Right renal cortex interstitium (tissue), 3 donors: ENCODE results near the gene SNX17. TPM values are rescaled to one million over a fixed set of nuclear protein-coding genes. Genes with fewer than 3 reads are reported as not detected.
"Not testable (repeated sequence)": the region's sequence is repeated elsewhere in the genome, so short reads cannot be mapped to it uniquely, and the experiment has no call there.

Experiments used
- DNase-seq, 3 donors: peaks; one replicate each; pipeline ENCODE4 v3.0.0-alpha.2; 2013; ENCODE audit warnings: low read depth in 3 of 3, low spot score in 2 of 3
- polyA plus RNA-seq, 3 donors: library from polyadenylated mRNA; unstranded; fragments of 120-200 nt; gene quantifications; one replicate each; pipeline ENCODE4 v1.2.1, GENCODE V29; 2013; ENCODE audit not compliant: insufficient read length in 3 of 3

The SNX17 gene
- polyA plus RNA-seq, 3 donors: 100 to 114 (median 106) TPM

DNA sequence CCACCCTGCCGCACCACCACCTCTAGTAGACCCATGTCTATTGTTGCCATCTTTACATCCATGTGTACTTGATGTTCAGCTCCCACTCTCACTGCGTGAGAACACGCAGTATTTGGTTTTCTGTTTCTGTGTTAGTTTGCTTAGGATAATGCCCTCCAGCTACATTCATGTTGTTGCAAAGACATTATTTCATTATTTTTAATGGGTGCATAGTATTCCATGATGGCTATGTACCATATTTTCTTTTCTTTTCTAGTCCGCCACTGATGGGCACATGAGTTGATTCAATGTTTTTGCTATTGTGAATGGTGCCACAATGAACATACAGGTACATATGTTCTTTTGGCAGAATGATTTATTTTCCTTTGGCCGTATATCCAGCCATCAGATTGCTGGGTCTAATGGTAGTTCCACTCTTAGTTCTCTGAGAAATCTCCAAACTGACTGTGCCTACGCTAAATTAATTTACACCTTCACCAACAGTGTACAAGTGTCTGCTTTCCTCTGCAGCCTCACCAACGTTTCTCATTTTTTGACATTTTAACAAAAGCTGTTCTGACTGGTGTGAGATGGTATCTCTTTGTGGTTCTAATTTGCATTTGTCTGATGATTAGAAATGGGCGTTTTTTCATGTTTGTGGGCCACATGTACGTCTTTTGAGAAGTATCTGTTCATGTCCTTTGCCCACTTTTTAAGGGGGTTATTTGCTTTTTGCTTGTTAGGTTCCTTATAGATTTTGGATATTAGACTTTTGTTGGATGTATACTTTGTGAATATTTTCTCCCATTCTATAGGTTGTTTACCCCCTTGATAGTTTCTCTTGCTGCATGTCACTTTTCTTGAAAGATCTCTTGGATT lies 20.6 kb downstream of the SNX17 start:
- DNase-seq: no peak

DNA sequence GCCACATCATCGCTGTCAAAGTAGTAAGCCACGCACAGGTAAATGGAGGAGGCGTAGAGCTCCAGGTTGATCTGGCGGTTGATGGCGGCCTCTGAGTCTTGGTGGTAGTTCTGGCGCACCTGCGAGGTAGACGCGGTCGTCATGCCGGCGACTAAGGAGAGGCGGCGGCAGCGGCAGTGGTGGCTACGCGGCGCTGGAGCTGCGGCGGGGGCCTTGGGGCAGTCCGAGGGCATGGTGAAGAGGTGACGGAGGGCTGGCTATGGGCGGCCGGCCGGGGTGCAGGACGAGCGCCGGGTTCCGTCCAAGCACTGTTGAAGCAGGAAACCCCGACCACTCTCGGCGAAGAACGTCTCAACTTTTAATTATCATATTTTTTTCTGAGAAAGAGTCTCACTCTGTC lies 22.8 kb downstream of the SNX17 start:
- no peak for DNase-seq

DNA sequence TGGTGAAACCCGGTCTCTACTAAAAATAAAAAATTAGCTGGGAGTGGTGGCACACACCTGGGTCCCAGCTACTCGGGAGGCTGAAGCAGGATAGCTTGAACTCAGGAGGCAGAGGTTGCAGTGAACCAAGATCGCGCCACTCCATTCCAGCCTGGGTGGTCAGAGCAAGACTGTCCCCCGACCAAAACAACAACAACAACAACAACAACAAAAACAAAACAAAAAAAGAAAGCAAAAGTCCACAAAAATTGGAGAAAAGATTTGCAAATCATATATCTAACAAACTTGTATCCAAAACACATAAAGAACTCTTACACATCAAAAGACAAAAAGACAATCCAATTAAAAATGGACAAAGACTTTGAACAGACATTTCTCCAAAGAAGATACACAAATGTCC lies 28.5 kb downstream of the SNX17 start:
- no peak for DNase-seq

DNA sequence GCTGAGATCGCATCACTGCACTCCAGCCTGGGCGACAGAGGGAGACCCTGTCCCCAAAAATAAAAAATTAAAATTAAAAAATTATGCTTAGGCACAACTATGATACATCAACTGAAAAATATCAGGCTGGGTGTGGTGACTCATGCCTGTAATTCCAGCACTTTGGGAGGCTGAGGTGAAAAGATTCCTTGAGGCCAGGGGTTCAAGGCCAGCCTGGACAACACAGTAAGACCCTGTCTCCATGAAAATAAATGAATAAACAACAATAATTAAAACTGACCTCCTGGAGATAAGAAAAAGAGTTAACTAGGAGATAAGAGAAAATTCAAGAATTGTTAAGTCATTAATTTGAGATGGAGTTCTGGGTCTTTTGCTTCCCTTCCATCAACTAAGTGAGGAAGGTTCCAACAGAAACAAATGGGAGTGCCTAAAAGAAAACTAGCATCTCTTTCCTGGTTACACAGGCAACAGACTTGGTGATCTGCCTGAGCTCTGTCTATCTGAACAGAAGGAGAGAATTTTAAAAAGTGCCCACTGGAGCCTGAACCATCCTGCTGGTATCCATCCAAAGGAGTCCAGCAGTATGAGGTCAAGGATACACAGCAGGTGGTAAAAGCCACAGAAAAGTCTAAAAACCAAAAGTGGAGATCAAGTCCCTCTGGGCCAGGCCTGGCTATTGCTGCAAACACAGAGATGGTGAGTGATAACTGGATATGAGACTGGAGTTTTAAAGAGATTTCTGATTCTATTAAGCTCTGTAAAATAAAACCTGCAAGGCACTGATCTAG lies 30.1 kb downstream of the SNX17 start:
- DNase-seq: no peak

DNA sequence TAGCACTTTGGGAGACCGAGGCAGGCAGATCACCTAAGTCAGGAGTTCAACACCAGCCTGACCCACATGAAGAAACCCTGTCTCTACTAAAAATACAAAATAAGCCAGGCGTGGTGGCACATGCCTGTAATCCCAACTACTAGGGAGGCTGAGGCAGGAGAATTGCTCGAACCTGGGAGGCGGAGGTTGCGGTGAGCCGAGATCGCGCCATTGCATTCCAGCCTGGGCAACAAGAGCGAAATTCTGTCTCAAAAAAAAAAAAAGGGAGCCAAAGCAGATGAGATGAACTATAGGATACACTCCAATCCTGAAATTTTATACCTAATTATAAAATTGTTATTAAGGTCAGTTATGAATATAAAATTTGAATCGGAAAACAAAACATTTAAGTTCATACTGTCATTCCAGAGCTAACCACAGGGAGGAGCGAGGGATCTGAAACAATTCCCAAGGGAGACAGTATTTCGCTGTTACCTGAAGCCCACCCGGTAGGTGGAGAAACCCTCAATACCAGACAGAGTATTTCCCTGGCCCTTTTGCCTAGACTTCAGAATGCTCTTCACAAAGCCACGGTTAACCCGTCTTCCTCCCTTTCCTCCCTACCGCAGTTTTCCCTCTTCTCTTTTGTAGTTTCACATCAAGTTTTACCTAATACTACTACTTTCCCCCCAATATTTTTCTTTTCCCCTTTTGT lies 37.5 kb downstream of the SNX17 start:
- DNase-seq: peak in 1 of 3 donors; percentile 18

DNA sequence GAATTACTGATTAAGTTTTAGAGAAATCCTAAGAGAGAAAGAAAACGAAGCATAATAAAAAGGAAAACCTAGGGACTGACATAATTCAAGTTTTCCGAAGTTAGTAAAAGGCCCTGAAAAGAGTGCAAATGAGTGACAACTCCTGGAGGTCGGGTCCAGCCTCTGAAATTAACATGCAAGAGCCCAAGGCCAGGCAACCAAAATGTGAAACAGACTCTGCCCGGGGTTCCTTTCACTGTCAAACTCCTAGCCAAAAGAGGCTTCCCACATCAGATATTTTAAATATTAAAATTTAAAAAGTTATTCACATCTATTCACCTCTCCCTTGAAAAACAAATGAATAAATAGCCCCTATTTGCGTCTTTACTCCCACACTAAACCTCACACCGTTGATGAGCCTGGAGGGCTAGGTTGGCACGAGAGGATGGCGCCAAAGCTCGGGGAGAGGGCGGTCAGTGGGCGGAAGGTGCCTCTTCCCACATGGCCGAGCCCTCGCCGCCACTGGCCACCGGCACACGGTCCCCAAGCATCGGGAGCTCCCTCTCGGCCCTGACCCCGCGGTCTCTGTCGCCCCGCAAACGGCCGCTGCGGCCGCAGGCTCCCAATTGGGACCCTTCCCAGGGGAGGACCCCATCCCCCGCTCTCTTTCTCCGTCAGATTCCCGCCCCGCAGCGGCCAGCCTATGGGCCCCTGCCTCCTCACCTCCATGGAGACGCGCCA lies 38.3 kb downstream of the SNX17 start:
- DNase-seq: no peak

DNA sequence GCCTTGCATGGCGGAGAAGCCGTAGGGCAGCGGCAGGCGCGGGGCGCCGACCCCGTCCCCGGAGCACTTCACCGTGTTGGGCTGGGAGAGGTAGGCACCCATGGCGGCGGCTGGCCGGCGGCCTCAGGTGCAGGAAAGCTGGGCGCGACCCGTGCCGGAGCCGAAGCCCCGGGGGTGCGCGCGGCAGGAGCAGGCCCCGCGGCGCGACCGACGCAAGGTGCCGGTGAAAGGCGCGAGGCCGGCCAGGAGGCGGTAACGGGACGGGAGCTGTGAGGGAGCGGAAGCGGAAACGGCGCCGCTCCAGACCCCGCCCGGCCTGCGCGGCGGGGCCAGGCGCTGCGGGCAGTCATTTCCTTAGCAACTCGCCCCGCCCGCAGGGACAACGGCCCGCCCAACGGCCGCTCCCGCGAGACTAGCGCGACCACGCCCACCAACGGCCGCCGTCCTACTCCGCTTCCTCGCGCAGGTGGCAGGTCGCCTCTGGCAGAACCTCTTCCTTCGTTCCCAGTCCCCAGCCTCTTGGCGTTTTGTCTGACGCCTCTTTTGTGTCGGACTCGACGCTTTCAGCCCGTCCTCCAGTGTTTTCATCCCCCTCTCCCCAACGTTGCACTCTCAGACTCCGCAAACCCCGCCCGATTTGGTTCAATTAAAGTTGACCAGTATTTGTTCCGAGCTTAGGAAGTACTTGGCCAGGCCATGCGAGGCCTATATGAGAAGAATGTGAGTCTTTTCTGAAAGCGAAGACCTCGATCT lies 39.1 kb downstream of the SNX17 start, which contains the start of gene PPM1G:
TSS of gene PPM1G (minus strand) at position 271 of the 753 bp plus-strand sequence. CDS start at position 102, 169 bp downstream.
- peak; percentile 76 to 88 (median 85) for DNase-seq

DNA sequence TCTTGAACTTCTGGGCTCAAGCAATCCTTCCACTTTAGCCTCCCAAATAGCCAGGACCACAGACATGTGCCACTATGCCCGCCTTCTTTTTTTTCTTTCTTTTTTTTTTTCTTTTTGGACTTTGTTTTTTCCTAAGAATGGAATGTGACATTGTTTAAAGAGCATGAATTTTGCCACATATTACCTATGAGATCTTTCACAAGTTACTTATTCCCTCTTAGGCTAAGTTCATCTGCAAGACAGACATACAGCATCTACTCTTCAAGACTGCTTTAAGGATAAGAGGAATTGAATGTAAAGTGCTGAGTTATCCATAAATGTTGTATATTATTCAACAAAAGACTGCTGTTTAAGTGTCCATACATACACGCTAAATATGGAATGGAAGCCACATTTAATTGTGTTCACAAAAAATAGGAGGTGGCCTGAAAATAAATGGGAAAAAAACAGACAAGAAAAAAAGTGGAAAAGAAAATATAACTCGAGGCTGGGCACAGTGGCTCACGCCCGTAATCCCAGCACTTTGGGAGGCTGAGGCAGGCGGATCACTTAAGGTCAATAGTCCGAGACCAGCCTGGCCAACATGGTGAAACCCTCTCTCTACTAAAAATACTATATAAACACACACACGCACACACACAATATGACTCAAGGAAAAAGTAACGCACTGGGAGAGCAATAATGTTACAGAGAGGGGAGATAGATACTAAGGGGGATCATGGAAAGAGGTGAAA lies 42.2 kb downstream of the SNX17 start:
- DNase-seq: no peak

DNA sequence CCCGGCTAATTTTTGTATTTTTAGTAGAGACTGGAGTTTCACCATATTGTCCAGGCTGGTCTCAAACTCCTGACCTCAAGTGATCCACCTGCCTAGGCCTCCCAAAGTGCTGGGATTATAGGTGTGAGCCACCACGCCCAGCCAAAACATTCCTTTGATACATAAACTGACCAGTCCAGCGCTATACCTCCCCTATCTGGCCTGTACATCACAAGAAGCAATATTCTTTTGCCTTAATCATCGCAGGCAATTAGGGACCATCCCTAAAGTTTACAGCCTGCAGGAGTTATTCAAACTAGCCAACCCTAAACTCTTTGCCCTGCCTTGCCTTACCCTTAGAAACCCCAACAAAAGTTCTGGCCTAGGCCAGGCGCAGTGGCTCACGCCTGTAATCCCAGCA lies 45.7 kb downstream of the SNX17 start:
- DNase-seq: no peak

DNA sequence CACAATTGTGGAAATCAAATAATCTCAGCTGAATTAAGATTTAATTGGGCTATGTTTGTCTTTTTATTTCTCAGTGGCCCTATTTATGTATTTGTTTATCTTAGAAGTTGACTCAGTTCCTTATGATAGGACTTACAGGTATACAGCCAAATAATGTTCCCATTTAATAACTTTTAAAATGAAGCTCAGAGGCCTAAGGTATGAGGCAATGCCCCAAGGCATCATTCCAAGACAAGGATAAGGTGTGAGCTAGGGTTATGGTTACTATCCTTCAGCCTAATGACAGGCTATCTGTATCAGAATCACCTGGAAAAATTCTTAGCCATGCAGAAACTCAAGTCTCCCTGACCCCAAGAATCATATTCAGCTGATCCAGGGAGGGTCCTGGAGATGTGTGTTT lies 50.6 kb downstream of the SNX17 start:
- DNase-seq: no peak

DNA sequence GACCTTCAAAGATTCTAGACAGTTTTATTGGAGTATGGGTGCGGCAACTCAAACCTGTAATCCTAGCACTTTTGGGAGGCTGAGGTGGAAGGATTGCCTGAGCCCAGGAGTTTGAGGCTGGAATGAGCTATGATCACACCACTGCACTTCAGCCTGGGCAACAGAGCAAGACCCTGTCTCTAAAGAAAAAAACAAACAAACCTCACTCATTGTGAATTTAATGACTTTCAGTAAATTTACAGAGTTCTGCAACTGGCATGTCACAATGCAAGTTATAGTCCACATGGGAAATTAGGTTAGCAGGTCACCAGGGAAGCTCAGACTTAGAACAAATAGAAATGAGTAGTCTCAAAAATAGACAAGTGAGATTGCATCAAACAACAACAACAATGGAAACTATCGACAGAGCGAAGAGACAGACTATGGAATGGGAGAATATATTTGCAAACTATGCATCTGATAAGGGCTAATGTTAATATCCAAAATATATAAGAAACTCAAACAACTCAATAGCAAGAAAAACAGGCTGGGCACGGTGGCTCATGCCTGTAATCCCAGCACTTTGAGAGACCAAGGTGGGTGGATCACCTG lies 51.3 kb downstream of the SNX17 start:
- no peak for DNase-seq

DNA sequence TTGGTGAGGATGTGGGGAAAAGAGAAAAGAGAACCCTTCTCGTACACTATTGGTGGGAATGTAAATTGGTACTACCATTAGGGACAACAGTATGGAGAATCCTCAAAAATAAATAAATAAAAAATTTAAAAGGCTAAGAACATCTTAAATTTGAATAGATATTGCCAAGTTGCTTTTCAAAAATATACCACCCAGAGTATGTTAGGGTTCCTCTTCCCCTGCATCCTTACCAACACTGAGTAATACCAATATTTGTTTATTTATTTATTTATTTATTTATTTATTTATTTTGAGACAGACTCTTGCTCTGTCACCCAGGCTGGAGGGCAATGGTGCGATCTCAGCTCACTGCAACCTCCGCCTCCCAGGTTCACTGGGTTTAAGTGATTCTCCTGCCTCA lies 52.5 kb downstream of the SNX17 start:
- no peak for DNase-seq

DNA sequence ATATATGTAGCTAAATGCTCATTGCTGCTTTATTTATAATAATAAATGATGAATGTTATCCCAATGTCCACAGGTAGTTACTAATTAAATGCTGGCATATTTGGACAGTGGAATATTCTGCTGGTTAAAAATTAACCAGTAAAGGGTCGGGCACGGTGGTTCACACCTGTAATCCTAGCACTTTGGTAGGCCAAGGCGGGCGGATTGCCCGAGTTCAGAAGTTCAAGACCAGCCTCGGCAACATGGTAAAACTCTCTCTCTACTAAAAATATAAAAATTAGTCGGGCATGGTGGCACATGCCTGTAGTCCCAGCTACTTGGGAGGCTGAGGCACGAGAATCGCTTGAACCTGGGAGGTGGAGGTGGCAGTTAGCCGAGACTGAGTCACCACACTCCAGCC lies 54.6 kb downstream of the SNX17 start:
- not testable (repeated sequence) for DNase-seq

Other genes starting within 250 kb of the SNX17 start
- gene ABHD1, start 246.8 kb upstream of the SNX17 start, polyA plus RNA-seq: 1 to 10 TPM in 2 of 3 donors, under 1 TPM in 1; 0.88 to 1.4 (median 1.3) TPM
- gene PREB, start 236.0 kb upstream of the SNX17 start, polyA plus RNA-seq: 10 to 100 TPM; 51.5 to 55.3 (median 51.7) TPM
- not detected for gene PRR30, start 231.2 kb upstream of the SNX17 start, polyA plus RNA-seq
- under 1 TPM; 0.62 to 0.93 (median 0.68) TPM for gene TCF23, start 221.6 kb upstream of the SNX17 start, polyA plus RNA-seq
- gene ATRAID, start 158.6 kb upstream of the SNX17 start, polyA plus RNA-seq: 100 to 1,000 TPM; 164 to 175 (median 169) TPM
- 10 to 100 TPM; 32.9 to 37.4 (median 36.7) TPM for gene SLC5A6, start 158.3 kb upstream of the SNX17 start, polyA plus RNA-seq
- gene CAD, start 153.2 kb upstream of the SNX17 start, polyA plus RNA-seq: 10 to 100 TPM; 40.8 to 42.0 (median 41.9) TPM
- 1 to 10 TPM; 4.4 to 6.0 (median 5.5) TPM for gene SLC30A3, start 107.6 kb upstream of the SNX17 start, polyA plus RNA-seq
- gene DNAJC5G, start 95.2 kb upstream of the SNX17 start, polyA plus RNA-seq: under 1 TPM; 0.47 to 0.76 (median 0.58) TPM
- gene TRIM54, start 88.2 kb upstream of the SNX17 start, polyA plus RNA-seq: 1 to 10 TPM; 3.2 to 3.9 (median 3.6) TPM
- under 1 TPM; 0.19 to 0.59 (median 0.36) TPM for gene UCN, start 62.2 kb upstream of the SNX17 start, polyA plus RNA-seq
- 10 to 100 TPM; 70.9 to 85.0 (median 77.1) TPM for gene MPV17, start 47.5 kb upstream of the SNX17 start, polyA plus RNA-seq
- gene GTF3C2, start 13.9 kb upstream of the SNX17 start, polyA plus RNA-seq: 10 to 100 TPM; 64.5 to 71.2 (median 67.7) TPM
- 10 to 100 TPM; 50.9 to 55.0 (median 51.2) TPM for gene EIF2B4, start 278 bp upstream of the SNX17 start, polyA plus RNA-seq
- 10 to 100 TPM; 16.9 to 19.1 (median 16.9) TPM for gene ZNF513, start 10.1 kb downstream of the SNX17 start, polyA plus RNA-seq
- gene PPM1G, start 39.0 kb downstream of the SNX17 start, polyA plus RNA-seq: 100 to 1,000 TPM in 2 of 3 donors, 10 to 100 TPM in 1; 95.5 to 109 (median 103) TPM
- gene NRBP1, start 58.0 kb downstream of the SNX17 start, polyA plus RNA-seq: 100 to 1,000 TPM; 126 to 135 (median 130) TPM
- 1 to 10 TPM; 5.6 to 8.1 (median 6.5) TPM for gene KRTCAP3, start 71.8 kb downstream of the SNX17 start, polyA plus RNA-seq
- 10 to 100 TPM; 39.1 to 44.9 (median 39.8) TPM for gene IFT172, start 119.1 kb downstream of the SNX17 start, polyA plus RNA-seq
- gene FNDC4, start 124.6 kb downstream of the SNX17 start, polyA plus RNA-seq: 1 to 10 TPM; 7.4 to 8.2 (median 7.6) TPM
- not detected for gene GCKR, start 126.2 kb downstream of the SNX17 start, polyA plus RNA-seq
- 10 to 100 TPM; 80.9 to 89.1 (median 83.2) TPM for gene ZNF512, start 212.4 kb downstream of the SNX17 start, polyA plus RNA-seq